Activated CD4-positive, alpha-beta T cell treated with anti-CD3 and anti-CD28 coated beads for 36 hours (primary cell): ENCODE measurements around the gene EPB41L3. TPM values are rescaled to one million over a fixed set of nuclear protein-coding genes. Genes with fewer than 3 reads are reported as not detected.
"Not testable (repeated sequence)": the region's sequence is repeated elsewhere in the genome, so short reads cannot be mapped to it uniquely, and the experiment has no call there.

Experiments
- ATAC-seq: fragments of 200-7000 bp; cut with Tn5 transposase; one replicate; pipeline ENCODE4 v1.10.0; 2021; ENCODE audit warnings: mild to moderate bottlenecking, moderate library complexity
- CTCF ChIA-PET: fragments of 350-600 bp; sonication (Branson Sonifier 250); formaldehyde crosslinking; loops from one replicate; lab custom pipeline; 2021; ENCODE audit warnings: antibody characterized with exemption; lab: Charles Lee
- POLR2A ChIA-PET: fragments of 350-600 bp; sonication (Branson Sonifier 250); formaldehyde crosslinking; loops from one replicate; lab custom pipeline; 2021; ENCODE audit warnings: antibody characterized with exemption, inconsistent platforms; lab: Charles Lee
- DNase-seq: peaks from one replicate; pipeline ENCODE4 v3.0.0-alpha.2; 2020
- H3K27ac Mint-ChIP-seq: one replicate; pipeline ENCODE4 v1.8.0; 2021; ENCODE audit warnings: mixed read lengths
- H3K27me3 Mint-ChIP-seq: one replicate; pipeline ENCODE4 v1.8.0; 2021; ENCODE audit warnings: mixed read lengths
- H3K36me3 Mint-ChIP-seq: one replicate; pipeline ENCODE4 v1.8.0; 2021; ENCODE audit warnings: low read depth, mixed read lengths
- H3K4me1 Mint-ChIP-seq: one replicate; pipeline ENCODE4 v1.8.0; 2021; ENCODE audit warnings: mixed read lengths
- H3K4me3 Mint-ChIP-seq: one replicate; pipeline ENCODE4 v1.8.0; 2021; ENCODE audit warnings: mild to moderate bottlenecking, moderate library complexity, mixed read lengths
- H3K9me3 Mint-ChIP-seq: one replicate; pipeline ENCODE4 v1.8.0; 2021; ENCODE audit warnings: low read depth, mixed read lengths
- intact Hi-C, 2 experiments: fragments of 100-400 bp; cut with DNase I in 1 of 2; cut with micrococcal nuclease in 1 of 2; formaldehyde crosslinking; loops; one replicate each; pipeline versions ENCODE4 v1.14.2 to v1.15.1; 2022 to 2024; cut with DNase I, micrococcal nuclease
- total RNA-seq, 2 experiments: library from RNA; stranded (reverse); gene quantifications; one replicate each; pipeline ENCODE4 v1.2.3, GENCODE V29; 2021

Gene EPB41L3
- total RNA-seq, 2 experiments from 2014 or later, result 10.4 to 13.4 TPM

DNA sequence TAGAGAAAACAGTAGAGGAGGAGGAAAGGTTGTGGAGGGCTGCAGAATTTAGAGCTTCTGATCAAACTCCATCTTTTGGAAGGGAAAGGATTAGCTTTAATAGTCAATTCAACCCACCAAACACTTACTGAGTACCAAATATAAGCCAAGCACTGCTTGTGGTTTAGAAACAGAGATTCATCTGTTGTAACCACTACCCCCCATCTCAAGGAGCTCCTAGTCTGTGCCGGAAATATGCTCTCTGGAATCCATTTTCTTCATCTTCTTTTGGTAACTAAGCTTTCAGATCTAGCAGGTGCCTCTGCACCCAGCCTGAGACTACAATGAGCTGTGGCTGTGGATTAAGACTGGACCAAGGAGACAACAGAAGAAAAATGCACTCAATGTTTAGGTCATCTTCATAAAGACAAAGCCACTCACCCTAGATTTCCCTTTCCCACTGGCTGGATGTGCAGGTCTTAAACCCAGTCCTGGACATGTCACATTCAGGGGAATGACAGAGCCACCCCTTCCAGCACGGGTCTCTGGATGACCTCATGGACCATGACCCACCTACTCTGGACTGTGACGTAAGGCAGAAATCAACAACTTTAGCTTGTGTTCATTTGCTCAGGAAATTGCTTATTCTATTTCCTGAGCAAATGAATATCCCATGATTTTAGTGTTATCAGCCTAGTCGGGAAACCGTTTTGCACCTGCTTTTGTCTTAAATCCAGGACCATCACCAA, 52.9 kb downstream of the EPB41L3 start:
- H3K4me3 Mint-ChIP-seq, result no peak overlapping the region
- POLR2A ChIA-PET, result no interaction called here
- peaks cover 3% of the 10 kb centered on the region for H3K9me3 Mint-ChIP-seq
- intact Hi-C loops, result no loop called here
- H3K27me3 Mint-ChIP-seq, result peaks cover 4% of the 10 kb centered on the region
- no peak for ATAC-seq
- H3K4me1 Mint-ChIP-seq, result peaks cover 7% of the 10 kb centered on the region
- H3K27ac Mint-ChIP-seq, result no peak overlapping the region
- CTCF ChIA-PET, result interaction anchor here (0.6 to 1.8 kb wide), 4 partner anchors 9 to 184 kb away, joined by 3 to 4 read pairs (median 4); no protein-coding TSS in a partner anchor
- DNase-seq, result no peak
- H3K36me3 Mint-ChIP-seq, result peaks cover 7% of the 10 kb centered on the region

GRCh38 chr18:5488844-5489243, 55.0 kb downstream of the EPB41L3 start:
- Mint-ChIP-seq H3K27me3 (peaks cover 3% of the 10 kb centered on the region), H3K4me3 (no peak overlapping the region), H3K9me3 (peaks cover 8% of the 10 kb centered on the region), H3K36me3 (peaks cover 7% of the 10 kb centered on the region), H3K4me1 (peaks cover 5% of the 10 kb centered on the region), H3K27ac (no peak overlapping the region)
- POLR2A ChIA-PET, result no interaction called here
- ATAC-seq, result no peak
- intact Hi-C loops, result no loop called here
- DNase-seq, result no peak
- CTCF ChIA-PET, result no interaction called here

GRCh38 chr18:5488044-5488443, 55.8 kb downstream of the EPB41L3 start:
- H3K4me1 Mint-ChIP-seq, H3K36me3 Mint-ChIP-seq, CTCF ChIA-PET, intact Hi-C loops, H3K4me3 Mint-ChIP-seq, POLR2A ChIA-PET, H3K9me3 Mint-ChIP-seq, H3K27ac Mint-ChIP-seq, ATAC-seq, DNase-seq, H3K27me3 Mint-ChIP-seq: not testable (repeated sequence)

DNA sequence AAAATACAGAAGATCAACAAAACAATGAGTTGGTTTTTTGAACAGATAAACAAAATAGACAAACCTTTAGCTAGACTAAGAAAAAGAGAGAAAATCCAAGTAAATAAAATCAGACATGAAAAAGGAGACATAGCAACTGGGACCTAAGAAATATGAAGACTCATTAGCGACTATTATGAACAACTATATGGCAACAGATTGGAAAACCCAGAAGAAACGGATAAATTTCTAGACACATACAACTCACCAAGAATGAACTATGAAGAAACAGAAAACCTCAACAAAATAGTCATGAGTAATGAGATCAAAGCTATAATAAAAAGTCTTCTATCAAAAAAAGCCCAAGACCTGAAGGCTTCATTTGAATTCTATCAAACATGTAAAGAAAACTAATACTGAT, 59.3 kb downstream of the EPB41L3 start:
- Mint-ChIP-seq H3K27ac (no peak overlapping the region), H3K4me1 (no peaks in the 10 kb centered on the region), H3K4me3 (no peak overlapping the region), H3K9me3 (peaks cover 14% of the 10 kb centered on the region), H3K27me3 (peaks cover 3% of the 10 kb centered on the region), H3K36me3 (peaks cover 15% of the 10 kb centered on the region)
- intact Hi-C loops, result no loop called here
- ATAC-seq, result no peak
- ChIA-PET POLR2A (no interaction called here), CTCF (no interaction called here)
- no peak for DNase-seq

- ATAC-seq (no peak), DNase-seq (no peak)
- ChIA-PET POLR2A (no interaction called here), CTCF (interaction anchor here (0.6 kb wide), 1 partner anchor 246 kb away, joined by 3 read pairs; no protein-coding TSS in a partner anchor)
- intact Hi-C loops, result no loop called here
- Mint-ChIP-seq H3K4me1 (no peaks in the 10 kb centered on the region), H3K4me3 (no peak overlapping the region), H3K27ac (no peak overlapping the region), H3K36me3 (peaks cover 8% of the 10 kb centered on the region), H3K9me3 (peaks cover 11% of the 10 kb centered on the region), H3K27me3 (peaks cover 5% of the 10 kb centered on the region)
Observed at GRCh38 chr18:5481621-5482020, 62.2 kb downstream of the EPB41L3 start.

- peaks cover 6% of the 10 kb centered on the region for H3K9me3 Mint-ChIP-seq
- no peak overlapping the region for H3K27ac Mint-ChIP-seq
- CTCF ChIA-PET, result interaction anchor here (1.0 to 1.7 kb wide), 2 partner anchors 12 to 14 kb away, joined by 3 to 4 read pairs; no protein-coding TSS in a partner anchor
- intact Hi-C loops, result no loop called here
- DNase-seq (no peak), ATAC-seq (no peak)
- peaks cover 8% of the 10 kb centered on the region for H3K36me3 Mint-ChIP-seq
- POLR2A ChIA-PET, result no interaction called here
- peaks cover 12% of the 10 kb centered on the region for H3K27me3 Mint-ChIP-seq
- no peak overlapping the region for H3K4me3 Mint-ChIP-seq
- peaks cover 9% of the 10 kb centered on the region for H3K4me1 Mint-ChIP-seq
Observed at GRCh38 chr18:5478261-5478660, 65.5 kb downstream of the EPB41L3 start.

- H3K9me3 Mint-ChIP-seq, result peaks cover 2% of the 10 kb centered on the region
- intact Hi-C loops, result no loop called here
- ChIA-PET CTCF (interaction anchor here (0.6 to 1.7 kb wide), 3 partner anchors 14 to 36 kb away, joined by 3 to 4 read pairs (median 4); no protein-coding TSS in a partner anchor), POLR2A (no interaction called here)
- peaks cover 2% of the 10 kb centered on the region for H3K36me3 Mint-ChIP-seq
- peaks cover 12% of the 10 kb centered on the region for H3K27me3 Mint-ChIP-seq
- peaks cover 9% of the 10 kb centered on the region for H3K4me1 Mint-ChIP-seq
- ATAC-seq (no peak), DNase-seq (no peak)
- no peak overlapping the region for H3K27ac Mint-ChIP-seq
- H3K4me3 Mint-ChIP-seq, result no peak overlapping the region
Observed at GRCh38 chr18:5476961-5477800, 66.6 kb downstream of the EPB41L3 start.

DNA sequence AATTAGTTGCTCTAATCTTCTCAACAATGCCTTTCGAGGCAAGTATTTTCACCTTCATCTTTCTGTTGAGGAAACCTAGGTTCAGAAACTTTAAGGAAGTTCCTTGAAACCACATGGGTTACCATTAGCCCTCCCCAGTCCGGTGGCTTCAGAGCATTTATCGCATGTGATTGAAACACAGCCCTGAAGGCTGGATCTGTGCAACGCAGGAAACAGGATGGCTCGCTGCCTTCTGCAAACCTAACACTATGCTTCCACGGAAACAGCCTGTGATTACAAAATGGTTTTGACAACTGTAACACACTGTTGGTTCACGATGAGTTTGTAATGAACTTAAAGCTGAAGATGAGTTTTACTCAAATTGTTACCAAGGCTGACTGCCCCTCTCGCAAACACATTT, 68.5 kb downstream of the EPB41L3 start:
- Mint-ChIP-seq H3K4me3 (no peak overlapping the region), H3K4me1 (peaks cover 9% of the 10 kb centered on the region), H3K9me3 (no peaks in the 10 kb centered on the region), H3K27me3 (peaks cover 10% of the 10 kb centered on the region), H3K27ac (no peak overlapping the region), H3K36me3 (no peaks in the 10 kb centered on the region)
- intact Hi-C loops, result no loop called here
- ATAC-seq, result no peak
- DNase-seq, result no peak
- ChIA-PET CTCF (interaction anchor here (1.3 kb wide), 1 partner anchor 417 kb away, joined by 3 read pairs; no protein-coding TSS in a partner anchor), POLR2A (no interaction called here)

- CTCF ChIA-PET, result interaction anchor here (1.5 kb wide), 1 partner anchor 12 kb away, joined by 4 read pairs; no protein-coding TSS in a partner anchor
- Mint-ChIP-seq H3K4me1 (peaks cover 13% of the 10 kb centered on the region), H3K4me3 (no peak overlapping the region), H3K9me3 (no peaks in the 10 kb centered on the region), H3K27ac (no peak overlapping the region), H3K36me3 (no peaks in the 10 kb centered on the region), H3K27me3 (peaks cover 2% of the 10 kb centered on the region)
- intact Hi-C loops, result no loop called here
- DNase-seq, result no peak
- no peak for ATAC-seq
- POLR2A ChIA-PET, result no interaction called here
Observed at GRCh38 chr18:5469340-5469739, 74.5 kb downstream of the EPB41L3 start.

DNA sequence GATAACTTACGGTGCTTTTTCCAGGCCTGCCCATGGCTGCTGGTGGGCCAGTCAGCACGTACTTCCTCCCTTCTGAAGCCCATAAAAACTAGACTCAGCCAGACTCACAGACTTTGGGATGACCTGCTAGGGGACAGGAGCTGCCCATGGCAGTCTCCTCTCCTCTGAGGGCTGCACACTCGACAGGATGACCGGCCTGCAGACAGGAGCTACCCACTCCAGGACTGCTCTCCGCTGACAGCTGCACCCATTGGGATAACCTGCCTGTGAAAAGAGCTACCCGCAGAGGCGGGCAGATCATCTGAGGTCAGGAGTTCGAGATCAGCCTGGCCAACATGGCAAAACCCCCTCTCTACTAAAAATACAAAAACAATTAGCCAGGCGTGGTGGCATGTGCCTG, 75.4 kb downstream of the EPB41L3 start:
- DNase-seq (no peak), ATAC-seq (no peak)
- intact Hi-C loops, result no loop called here
- peaks cover 19% of the 10 kb centered on the region for H3K4me1 Mint-ChIP-seq
- ChIA-PET CTCF (interaction anchor here (1.5 kb wide), 1 partner anchor 11 kb away, joined by 4 read pairs; no protein-coding TSS in a partner anchor), POLR2A (no interaction called here)
- no peak overlapping the region for H3K4me3 Mint-ChIP-seq
- H3K27ac Mint-ChIP-seq, result no peak overlapping the region
- no peaks in the 10 kb centered on the region for H3K36me3 Mint-ChIP-seq
- no peaks in the 10 kb centered on the region for H3K27me3 Mint-ChIP-seq
- H3K9me3 Mint-ChIP-seq, result no peaks in the 10 kb centered on the region

GRCh38 chr18:5467671-5468070, 76.1 kb downstream of the EPB41L3 start:
- intact Hi-C loops, result no loop called here
- Mint-ChIP-seq H3K27me3 (no peaks in the 10 kb centered on the region), H3K4me1 (peaks cover 23% of the 10 kb centered on the region), H3K27ac (no peak overlapping the region), H3K36me3 (no peaks in the 10 kb centered on the region), H3K4me3 (no peak overlapping the region), H3K9me3 (no peaks in the 10 kb centered on the region)
- POLR2A ChIA-PET, result no interaction called here
- CTCF ChIA-PET, result no interaction called here
- DNase-seq, result no peak
- ATAC-seq, result no peak
